ENCODE measurements around the gene PAX9.

DNA sequence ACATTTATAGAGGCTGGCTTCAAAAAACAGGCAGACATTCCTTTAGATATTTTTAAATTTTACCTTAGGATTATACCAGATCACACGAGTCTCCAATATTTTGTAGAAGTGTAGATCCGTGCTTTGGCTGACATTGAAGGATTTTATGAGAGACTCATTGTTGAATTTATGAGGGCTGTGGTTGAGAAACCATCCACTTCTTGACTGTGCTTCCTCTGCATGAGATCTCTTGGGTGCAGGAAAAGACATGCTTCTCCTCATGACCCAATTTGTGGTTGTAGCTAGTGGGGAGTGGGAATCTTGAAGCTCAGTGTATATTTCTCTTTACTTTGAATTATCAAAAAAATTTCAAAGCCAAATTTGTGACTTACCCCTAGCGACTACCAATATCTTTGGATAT is 42.5 kb upstream of the PAX9 start:
- TF ChIP-seq CTCF (IDR thresholded peaks at IDR 0.05) (no peak), EZH2 (IDR thresholded peaks at IDR 0.05; ENCODE audit: borderline replicate concordance, insufficient read depth, low read depth, low read length, poor library complexity, severe bottlenecking) (no peak)
